HTERT RPE-1 (cell line): Measurements from ENCODE around the gene CD101.

Source experiments
- in situ Hi-C: fragments of 300-500 bp; cut with MboI; formaldehyde crosslinking; loops from 4 replicates; pipeline ENCODE4 v1.14.3; 2020; ENCODE audit warnings: low sequenced_read_pairs

The CD101 gene

DNA sequence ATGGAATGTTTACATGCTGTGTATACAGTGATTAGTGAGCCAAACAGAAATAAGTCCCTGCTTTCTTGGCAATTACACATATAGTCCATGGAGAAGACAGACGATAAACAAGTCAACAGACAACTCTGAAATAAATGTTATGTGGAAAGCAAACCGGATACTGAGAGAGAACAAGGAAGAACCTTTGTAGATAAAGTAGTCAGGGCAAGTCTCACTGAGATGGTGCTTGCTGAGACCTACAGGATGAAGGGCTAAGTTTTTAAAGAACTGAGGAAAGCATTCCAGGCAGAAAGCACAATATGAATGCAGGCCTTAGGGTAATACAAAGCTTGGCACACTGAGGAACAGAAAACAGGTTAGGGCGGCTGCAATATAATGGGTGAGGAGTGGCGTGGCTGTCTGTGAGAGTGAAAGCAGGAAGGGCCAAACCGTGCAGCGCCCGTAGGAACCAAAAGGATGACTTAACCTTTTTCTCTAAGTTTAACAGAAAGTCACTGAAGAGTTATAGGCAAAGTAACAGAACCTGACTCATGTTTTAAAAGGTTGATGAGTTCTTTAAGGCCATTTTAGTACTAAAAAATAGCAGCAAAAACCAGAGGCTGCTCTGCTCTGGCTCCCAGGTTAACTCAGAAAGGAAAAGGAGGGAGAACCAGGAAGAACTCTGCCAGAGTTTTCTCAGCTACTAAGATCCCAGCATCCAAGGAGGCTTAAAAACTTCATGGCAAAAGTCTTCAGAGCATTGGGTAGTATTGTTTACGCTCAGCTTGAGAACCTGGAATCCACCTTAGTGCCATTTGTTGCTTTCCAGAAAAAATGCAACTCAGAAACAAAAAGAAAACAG, 49.9 kb downstream of the CD101 start:
- in situ Hi-C loops, result no loop called here

GRCh38 chr1:117054068-117054467, 52.5 kb downstream of the CD101 start:
- in situ Hi-C loops, result no loop called here

DNA sequence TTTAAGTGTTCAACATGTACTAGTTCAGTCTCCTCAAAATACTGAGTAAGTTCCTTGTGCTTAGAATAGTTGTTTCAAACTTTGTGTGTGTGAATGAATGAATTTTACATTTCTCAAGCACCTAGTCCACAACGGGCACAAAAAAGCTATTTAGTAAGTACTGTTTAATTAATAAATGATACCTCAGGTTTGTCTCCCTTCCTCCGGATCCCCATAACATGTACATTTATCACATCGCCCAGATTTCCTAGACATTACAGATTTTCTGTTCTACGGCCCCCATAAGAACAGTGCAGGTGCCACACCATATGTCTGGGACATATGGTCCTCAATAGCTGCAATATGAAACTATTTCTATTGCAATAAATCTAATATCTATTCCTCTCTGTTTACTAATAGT, 57.2 kb downstream of the CD101 start:
- in situ Hi-C loops, result no loop called here

DNA sequence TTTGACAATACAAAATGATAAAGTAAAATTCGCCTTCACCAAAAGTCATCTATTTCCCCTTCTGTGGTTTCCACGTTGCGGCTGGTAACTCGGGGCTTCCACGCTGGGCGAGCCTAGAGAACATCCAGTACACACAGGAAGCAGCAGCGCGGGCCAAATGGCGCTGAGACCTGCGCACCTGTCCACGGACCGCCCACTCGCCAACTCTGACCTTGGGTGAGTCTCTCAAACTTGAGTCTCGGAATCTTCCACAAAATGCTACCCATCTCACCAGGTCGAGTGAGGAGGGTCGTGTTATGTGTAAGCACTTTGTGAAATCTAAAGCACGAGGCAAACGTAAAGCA, 57.7 kb downstream of the CD101 start:
- in situ Hi-C loops, result no loop called here

DNA sequence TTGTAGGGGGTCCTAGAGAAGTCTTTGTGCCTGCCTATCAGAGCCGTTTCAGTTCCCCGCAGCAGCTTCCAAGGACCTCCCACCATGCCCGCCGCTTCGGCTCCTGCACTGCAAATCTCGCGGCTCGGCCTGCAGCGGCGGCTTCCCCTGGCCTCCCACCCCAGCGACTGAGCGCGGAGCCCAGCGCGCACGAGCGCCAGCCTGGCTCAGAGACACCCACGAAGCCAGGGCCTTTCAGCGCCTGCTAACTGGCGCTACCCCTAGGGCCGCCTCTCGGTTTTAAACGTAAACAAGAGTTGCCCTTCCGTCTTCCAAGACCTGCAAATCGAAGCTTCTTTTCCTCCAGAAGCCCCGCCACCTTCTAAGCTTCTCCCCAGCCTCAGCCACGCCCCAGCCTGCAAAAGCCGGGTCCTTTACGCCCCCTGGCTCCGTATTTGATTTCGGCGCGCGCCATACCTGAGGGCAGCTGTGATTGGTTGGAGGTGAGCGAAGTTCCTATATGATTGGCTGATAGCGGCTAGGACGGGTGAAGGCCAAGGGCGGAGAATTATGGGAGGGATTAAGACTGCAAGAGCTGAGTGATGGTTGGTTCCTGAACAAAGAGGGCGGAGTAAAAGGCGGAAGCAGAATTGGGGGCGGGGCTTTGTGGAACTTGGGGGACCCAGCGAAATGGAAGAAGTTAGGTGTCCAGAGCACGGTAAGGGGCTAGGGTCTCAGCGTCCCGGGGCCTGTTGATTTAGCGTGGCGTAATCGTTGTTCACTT, 58.3 kb downstream of the CD101 start, which contains the start of gene TTF2:
Gene TTF2 (plus strand): TSS at position 649 of the 763 bp plus-strand sequence. CDS start 21 bp downstream, at position 670.
- in situ Hi-C loops, result no loop called here

DNA sequence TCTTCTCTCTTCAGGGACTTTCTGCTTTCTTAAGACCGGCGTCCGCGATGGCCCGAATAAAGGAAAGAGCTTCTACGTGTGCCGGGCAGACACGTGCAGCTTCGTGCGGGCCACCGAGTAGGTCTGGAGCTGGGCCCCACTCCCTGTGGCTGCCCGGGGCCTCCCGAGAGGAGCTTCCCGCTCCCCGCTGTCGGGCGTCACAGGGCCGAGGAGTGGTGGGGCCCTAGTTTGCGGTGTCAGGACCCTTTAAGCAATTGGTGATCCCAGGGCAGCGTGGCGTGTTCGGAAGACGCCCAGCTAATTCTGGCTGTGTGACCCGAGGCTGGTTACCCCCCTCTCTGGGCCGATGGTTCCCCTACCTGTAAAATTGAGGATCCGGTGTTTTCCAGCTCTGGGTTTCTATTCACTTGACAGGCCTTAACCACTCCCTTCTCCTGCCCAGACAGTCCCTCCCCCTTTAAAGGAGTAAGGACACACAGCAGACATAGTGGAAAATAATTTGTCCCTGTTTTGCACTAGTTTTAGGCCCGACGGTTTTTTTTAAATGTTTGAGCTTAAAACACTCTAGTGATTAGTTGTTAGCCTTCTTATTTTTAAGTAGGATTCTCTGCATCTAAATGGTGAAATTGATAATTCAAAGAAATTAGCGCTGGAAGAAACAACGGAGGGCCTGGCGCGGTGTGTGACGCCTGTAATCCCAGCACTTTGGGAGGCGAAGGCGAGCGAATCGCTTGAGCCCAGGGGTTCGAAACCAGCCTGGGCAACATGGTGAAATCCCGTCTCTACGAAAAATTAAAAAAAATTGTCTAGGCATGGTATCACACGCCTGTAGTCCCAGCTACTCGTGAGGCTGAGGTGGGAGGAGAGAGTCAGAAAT, 59.1 kb downstream of the CD101 start:
- in situ Hi-C loops, result no loop called here

GRCh38 chr1:117061986-117062415, 60.4 kb downstream of the CD101 start:
- in situ Hi-C loops, result no loop called here

GRCh38 chr1:117066367-117066766, 64.8 kb downstream of the CD101 start:
- in situ Hi-C loops, result no loop called here

- in situ Hi-C loops, result no loop called here
Observed at GRCh38 chr1:117067533-117068370, 66.2 kb downstream of the CD101 start.

GRCh38 chr1:117068580-117068979, 67.0 kb downstream of the CD101 start:
- in situ Hi-C loops, result no loop called here

GRCh38 chr1:117069220-117069844, 67.8 kb downstream of the CD101 start:
- in situ Hi-C loops, result no loop called here

DNA sequence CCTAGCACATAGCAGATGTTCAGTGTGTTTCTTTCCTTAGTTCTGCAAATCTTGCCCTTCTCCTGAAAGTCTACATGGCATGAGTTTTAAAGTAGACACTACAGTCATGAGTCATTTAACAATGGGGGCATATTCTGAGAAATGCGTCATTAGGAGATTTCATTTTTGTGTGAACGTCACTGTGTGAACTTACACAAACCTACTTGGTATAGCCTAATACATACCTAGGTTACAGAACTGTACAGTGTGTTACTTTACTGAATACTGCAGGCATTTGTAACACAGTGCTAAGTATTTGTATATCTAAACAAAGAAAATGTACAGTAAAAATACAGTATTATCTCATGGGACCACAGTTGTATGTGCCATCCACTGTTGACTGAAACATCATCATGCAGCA, 68.6 kb downstream of the CD101 start:
- in situ Hi-C loops, result no loop called here

DNA sequence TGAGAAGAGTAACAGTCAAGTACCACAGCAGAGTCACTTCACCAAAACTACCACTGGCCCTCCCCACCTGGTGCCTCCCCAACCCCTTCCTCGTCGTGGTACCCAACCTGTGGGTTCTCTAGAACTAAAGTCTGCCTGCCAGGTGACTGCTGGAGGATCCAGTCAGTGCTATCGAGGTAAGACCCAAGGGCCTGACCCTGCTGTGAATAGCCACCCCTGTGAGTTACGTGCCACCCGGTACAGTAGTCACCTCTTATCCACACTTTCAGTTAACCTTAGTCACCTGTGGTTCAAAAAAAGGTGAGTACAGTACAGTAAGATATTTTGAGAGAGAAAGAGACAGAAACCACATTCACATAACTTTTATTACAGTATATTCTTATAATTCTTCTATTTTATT, 75.1 kb downstream of the CD101 start:
- in situ Hi-C loops, result no loop called here

DNA sequence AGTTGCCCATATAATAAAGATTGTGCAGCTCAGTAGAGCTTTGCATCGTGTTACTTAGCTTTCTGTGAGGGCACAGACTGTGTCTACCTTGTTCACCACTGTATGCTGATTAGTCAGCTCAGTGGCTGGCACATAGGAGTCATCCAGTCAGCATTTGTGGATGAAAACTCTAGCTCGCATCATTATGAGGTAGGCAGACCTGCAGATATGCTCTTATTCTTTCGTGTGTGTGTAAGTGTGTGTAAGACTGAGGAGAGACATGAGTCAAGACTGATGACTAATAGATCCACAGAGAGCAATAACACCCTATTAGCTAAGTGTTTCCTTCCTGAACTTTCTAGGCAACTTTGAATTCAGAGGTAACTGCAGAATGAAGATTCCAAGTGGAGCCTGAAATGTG, 75.7 kb downstream of the CD101 start:
- in situ Hi-C loops, result no loop called here

GRCh38 chr1:117079737-117080136, 78.2 kb downstream of the CD101 start:
- in situ Hi-C loops, result no loop called here

DNA sequence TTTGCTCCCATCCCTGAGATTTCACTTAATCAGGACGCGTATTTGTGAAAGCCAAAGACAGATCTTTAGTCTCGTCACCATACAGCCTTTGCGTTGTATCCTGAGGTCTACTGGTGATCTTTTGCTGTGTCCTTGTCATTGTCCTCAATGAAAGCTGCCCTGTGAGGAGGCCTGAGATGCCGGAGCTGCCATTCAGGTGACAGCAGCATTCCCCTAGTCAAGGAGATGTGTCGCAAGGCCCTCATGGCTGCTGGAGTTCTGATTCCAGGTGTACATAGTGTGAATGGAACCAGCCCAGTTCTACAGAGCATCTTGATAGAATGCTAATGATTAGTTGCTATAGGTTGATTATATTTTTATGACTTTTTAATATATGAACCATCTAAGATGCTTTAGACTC, 82.7 kb downstream of the CD101 start:
- in situ Hi-C loops, result no loop called here
